Panc1 (cell line): Measurements from ENCODE around the gene MEF2A. TPM values are rescaled to one million over a fixed set of nuclear protein-coding genes. Genes with fewer than 3 reads are reported as not detected.

Experiments
- ATAC-seq: fragments of 200-7000 bp; cut with Tn5 transposase; 2 replicates; pipeline ENCODE4 v1.9.1; 2020; ENCODE audit warnings: mild to moderate bottlenecking, moderate library complexity
- BruUV-seq: library from RNA; stranded (reverse); fragments of 400-500 nt; replicated peaks from 2 replicates; lab custom pipeline; 2021; lab: Mats Ljungman, UMichigan
- CTCF ChIA-PET: fragments of 300-600 bp; sonication (Branson Sonifier 250); formaldehyde crosslinking; loops from one replicate; lab custom pipeline; 2022; ENCODE audit warnings: antibody characterized with exemption; lab: Charles Lee
- POLR2A ChIA-PET: fragments of 300-600 bp; sonication (Branson Sonifier 250); formaldehyde crosslinking; loops from one replicate; lab custom pipeline; 2022; ENCODE audit warnings: antibody characterized with exemption; lab: Charles Lee
- DNase-seq: peaks from one replicate; pipeline ENCODE4 v3.0.0-alpha.2; 2010; ENCODE audit warnings: low read depth, low spot score
- H3K27ac ChIP-seq: 2 replicates; pipeline ENCODE4 v1.5.1; 2011; ENCODE audit warnings: mild to moderate bottlenecking, low read length, inconsistent platforms
- H3K27me3 ChIP-seq: fragments of 200-500 bp; sonication (Bioruptor generic); 2 replicates; pipeline ENCODE4 v1.6.0; 2014; ENCODE audit warnings: low read length, inconsistent platforms; ENCODE audit not compliant: control insufficient read depth, insufficient read depth
- H3K36me3 ChIP-seq: fragments of 200-500 bp; sonication (Bioruptor generic); 2 replicates; pipeline ENCODE4 v1.5.1; 2014; ENCODE audit warnings: inconsistent platforms, mild to moderate bottlenecking, low read length, moderate library complexity; ENCODE audit not compliant: control insufficient read depth, insufficient read depth
- H3K4me1 ChIP-seq: 2 replicates; pipeline ENCODE4 v1.5.1; 2011; ENCODE audit warnings: inconsistent platforms, mild to moderate bottlenecking, low read length, moderate library complexity; ENCODE audit not compliant: control insufficient read depth, insufficient read depth
- H3K4me3 ChIP-seq, 2 experiments: 2 replicates each; pipeline ENCODE4 v1.5.1; 2011 to 2012; ENCODE audit warnings: low read depth in 2 of 2, low read length in 2 of 2, mild to moderate bottlenecking in 2 of 2, inconsistent platforms in 1 of 2, moderate library complexity in 1 of 2
- H3K9me3 ChIP-seq: fragments of 200-500 bp; sonication (Bioruptor generic); 2 replicates; pipeline ENCODE4 v1.5.1; 2014; ENCODE audit warnings: low read depth, mild to moderate bottlenecking, inconsistent platforms, low read length, moderate library complexity; ENCODE audit not compliant: control insufficient read depth, insufficient read depth
- POLR2AphosphoS5 ChIP-seq: IDR thresholded peaks from 2 replicates; pipeline ENCODE4 v1.6.1; 2012; ENCODE audit warnings: mild to moderate bottlenecking, low read depth, low read length, moderate library complexity
- REST ChIP-seq, 2 experiments: IDR thresholded peaks; 2 replicates each; pipeline ENCODE4 v1.6.1; 2011 to 2012; ENCODE audit warnings: low read depth in 2 of 2, control low read depth in 1 of 2, low read length in 1 of 2, mild to moderate bottlenecking in 1 of 2, moderate library complexity in 1 of 2; ENCODE audit not compliant: insufficient read depth in 1 of 2
- SIN3A ChIP-seq: IDR thresholded peaks from 2 replicates; pipeline ENCODE4 v1.6.1; 2012; ENCODE audit warnings: low read depth, mild to moderate bottlenecking, low read length, moderate library complexity, borderline replicate concordance; ENCODE audit not compliant: insufficient read depth
- TCF7L2 ChIP-seq: IDR thresholded peaks from 2 replicates; pipeline ENCODE4 v1.6.1; 2011; ENCODE audit warnings: mild to moderate bottlenecking, low read depth, low read length, inconsistent platforms
- in situ Hi-C: cut with HindIII; loops from 2 replicates; pipeline ENCODE4 v1.10.0; 2016; ENCODE audit warnings: low sequenced_read_pairs, low pct_unique_long_range_greater_than_20kb
- intact Hi-C: fragments of 100-400 bp; cut with micrococcal nuclease; formaldehyde crosslinking; loops from one replicate; pipeline ENCODE4 v1.10.0; 2022; ENCODE audit not compliant: unreplicated experiment
- total RNA-seq: library from RNA; stranded (reverse); gene quantifications from one replicate; pipeline ENCODE4 v1.2.1, GENCODE V29; 2021; ENCODE audit not compliant: unreplicated experiment
- TF ChIP-seq, protein P1 (sequence below): fragments of 450-650 bp; IDR thresholded peaks from 2 replicates; pipeline ENCODE4 v1.5.1; 2017; ENCODE audit warnings: mild to moderate bottlenecking

The MEF2A gene
- total RNA-seq, 1 experiment from 2014 or later = 31.1 TPM

- Histone ChIP-seq H3K4me1 (peaks cover 5% of the 10 kb centered on the region; the same call in 1 of the 2 replicates), H3K4me3 (no peak overlapping the region), H3K27me3 (no peaks in the 10 kb centered on the region), H3K36me3 (no peaks in the 10 kb centered on the region), H3K9me3 (no peaks in the 10 kb centered on the region), H3K27ac (no peak overlapping the region)
- no TSS peak for BruUV-seq
- no peak for ATAC-seq
- intact Hi-C loops (no loop called here), in situ Hi-C loops (no loop called here)
- ChIA-PET CTCF (no interaction called here), POLR2A (interaction anchor here (1.2 kb wide), 1 partner anchor 27 kb away, joined by 3 read pairs; no protein-coding TSS in a partner anchor)
- DNase-seq = no peak
- TF ChIP-seq REST (IDR thresholded peaks at IDR 0.05; ENCODE audit: insufficient read depth in 1 of 2, low read depth in 2 of 2, low read length in 1 of 2) (no peak), POLR2AphosphoS5 (no peak), SIN3A (no peak)
- TF ChIP-seq, protein P1, sequence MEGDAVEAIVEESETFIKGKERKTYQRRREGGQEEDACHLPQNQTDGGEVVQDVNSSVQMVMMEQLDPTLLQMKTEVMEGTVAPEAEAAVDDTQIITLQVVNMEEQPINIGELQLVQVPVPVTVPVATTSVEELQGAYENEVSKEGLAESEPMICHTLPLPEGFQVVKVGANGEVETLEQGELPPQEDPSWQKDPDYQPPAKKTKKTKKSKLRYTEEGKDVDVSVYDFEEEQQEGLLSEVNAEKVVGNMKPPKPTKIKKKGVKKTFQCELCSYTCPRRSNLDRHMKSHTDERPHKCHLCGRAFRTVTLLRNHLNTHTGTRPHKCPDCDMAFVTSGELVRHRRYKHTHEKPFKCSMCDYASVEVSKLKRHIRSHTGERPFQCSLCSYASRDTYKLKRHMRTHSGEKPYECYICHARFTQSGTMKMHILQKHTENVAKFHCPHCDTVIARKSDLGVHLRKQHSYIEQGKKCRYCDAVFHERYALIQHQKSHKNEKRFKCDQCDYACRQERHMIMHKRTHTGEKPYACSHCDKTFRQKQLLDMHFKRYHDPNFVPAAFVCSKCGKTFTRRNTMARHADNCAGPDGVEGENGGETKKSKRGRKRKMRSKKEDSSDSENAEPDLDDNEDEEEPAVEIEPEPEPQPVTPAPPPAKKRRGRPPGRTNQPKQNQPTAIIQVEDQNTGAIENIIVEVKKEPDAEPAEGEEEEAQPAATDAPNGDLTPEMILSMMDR = no peak
Measured at GRCh38 chr15:99729327-99729726, 163.5 kb downstream of the MEF2A start.

DNA sequence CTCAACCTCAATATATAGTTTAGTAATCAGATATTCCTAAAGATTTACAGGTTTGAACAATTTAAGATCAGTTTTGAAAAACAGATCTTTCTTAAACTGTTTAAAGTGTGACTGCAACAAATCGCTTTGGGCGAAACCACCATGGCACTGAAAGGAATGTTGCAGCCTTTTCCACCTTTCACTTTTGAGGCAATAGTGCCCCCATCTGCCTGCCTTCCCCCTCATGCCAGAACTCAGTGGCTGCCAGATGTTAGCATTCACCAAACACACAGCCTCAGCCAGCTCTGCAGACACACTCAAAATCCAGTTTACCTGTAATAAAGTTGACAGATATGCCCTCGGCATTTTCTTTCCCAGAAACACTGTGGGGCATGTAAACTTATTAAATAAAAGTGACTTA is 164.1 kb downstream of the MEF2A start:
- DNase-seq (peak; percentile 13), ATAC-seq (no peak)
- H3K27me3 ChIP-seq = no peaks in the 10 kb centered on the region
- no peaks in the 10 kb centered on the region for H3K9me3 ChIP-seq
- ChIA-PET CTCF (no interaction called here), POLR2A (no interaction called here)
- peaks cover 5% of the 10 kb centered on the region; the same call in 1 of the 2 replicates for H3K4me1 ChIP-seq
- H3K36me3 ChIP-seq = no peaks in the 10 kb centered on the region
- intact Hi-C loops = no loop called here
- no TSS peak for BruUV-seq
- H3K4me3 ChIP-seq = no peak overlapping the region
- in situ Hi-C loops = no loop called here
- H3K27ac ChIP-seq = no peak overlapping the region
- TF ChIP-seq SIN3A = no peak
- TF ChIP-seq REST (IDR thresholded peaks at IDR 0.05; ENCODE audit: insufficient read depth in 1 of 2, low read depth in 2 of 2, low read length in 1 of 2) = no peak
- no peak for TF ChIP-seq POLR2AphosphoS5
- TF ChIP-seq, protein P1 = no peak; the same call in 1 of the 2 replicates
- TF ChIP-seq TCF7L2 = no peak
